ENCODE results near the gene CUL4B.

Gene CUL4B

DNA sequence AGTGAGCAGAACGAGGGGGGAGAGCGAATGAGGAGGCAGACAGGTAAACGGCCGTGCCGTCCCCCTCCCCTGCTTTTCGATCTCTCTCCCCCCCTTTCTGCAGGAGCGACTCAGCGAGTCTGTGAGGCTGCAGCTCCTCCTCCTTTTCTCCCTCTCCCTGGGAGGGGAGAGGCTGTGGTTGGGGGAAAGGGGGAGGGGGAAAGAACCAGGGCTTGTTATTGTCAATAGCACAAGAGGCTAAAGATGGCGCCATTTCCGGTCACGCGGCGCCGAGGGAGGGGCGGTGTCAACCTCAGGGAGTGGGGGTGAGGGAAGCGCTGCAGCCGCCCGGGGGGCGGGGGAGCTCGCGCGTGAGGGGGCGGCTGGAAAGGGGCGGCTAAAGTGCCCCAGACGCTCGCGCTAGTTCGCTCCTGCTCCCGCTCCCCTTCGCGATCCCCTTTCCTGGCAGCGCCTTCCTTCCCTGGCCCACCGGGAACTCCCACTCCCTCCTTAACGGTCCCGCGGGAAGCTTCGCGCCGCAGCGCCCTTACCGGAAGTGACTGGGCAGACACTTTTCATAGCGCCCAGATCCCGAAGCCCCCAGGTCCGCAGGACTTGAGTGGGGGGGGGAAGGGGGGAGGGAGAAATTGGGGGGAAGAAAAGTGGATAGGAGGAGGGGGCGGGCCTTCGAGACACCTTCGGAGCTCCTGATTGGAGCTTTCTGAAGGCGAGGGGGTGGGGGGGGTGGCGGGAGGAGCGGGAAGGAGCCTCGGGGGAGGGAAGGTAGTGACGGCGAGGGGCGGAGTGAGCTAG lies at the start of gene CUL4B (continued):
- TF ChIP-seq, protein P1, sequence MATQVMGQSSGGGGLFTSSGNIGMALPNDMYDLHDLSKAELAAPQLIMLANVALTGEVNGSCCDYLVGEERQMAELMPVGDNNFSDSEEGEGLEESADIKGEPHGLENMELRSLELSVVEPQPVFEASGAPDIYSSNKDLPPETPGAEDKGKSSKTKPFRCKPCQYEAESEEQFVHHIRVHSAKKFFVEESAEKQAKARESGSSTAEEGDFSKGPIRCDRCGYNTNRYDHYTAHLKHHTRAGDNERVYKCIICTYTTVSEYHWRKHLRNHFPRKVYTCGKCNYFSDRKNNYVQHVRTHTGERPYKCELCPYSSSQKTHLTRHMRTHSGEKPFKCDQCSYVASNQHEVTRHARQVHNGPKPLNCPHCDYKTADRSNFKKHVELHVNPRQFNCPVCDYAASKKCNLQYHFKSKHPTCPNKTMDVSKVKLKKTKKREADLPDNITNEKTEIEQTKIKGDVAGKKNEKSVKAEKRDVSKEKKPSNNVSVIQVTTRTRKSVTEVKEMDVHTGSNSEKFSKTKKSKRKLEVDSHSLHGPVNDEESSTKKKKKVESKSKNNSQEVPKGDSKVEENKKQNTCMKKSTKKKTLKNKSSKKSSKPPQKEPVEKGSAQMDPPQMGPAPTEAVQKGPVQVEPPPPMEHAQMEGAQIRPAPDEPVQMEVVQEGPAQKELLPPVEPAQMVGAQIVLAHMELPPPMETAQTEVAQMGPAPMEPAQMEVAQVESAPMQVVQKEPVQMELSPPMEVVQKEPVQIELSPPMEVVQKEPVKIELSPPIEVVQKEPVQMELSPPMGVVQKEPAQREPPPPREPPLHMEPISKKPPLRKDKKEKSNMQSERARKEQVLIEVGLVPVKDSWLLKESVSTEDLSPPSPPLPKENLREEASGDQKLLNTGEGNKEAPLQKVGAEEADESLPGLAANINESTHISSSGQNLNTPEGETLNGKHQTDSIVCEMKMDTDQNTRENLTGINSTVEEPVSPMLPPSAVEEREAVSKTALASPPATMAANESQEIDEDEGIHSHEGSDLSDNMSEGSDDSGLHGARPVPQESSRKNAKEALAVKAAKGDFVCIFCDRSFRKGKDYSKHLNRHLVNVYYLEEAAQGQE (tag by site-specific recombination; IDR thresholded peaks at IDR 0.05), result no peak
- TF ChIP-seq ZNF211 (tag by site-specific recombination; IDR thresholded peaks at IDR 0.05; ENCODE audit: low read depth) (no peak), ZNF658 (tag by site-specific recombination; IDR thresholded peaks at IDR 0.05) (no peak), ZNF274 (IDR thresholded peaks at IDR 0.05; ENCODE audit: low read length) (no peak), ZNF274 (tag by site-specific recombination; IDR thresholded peaks at IDR 0.05; ENCODE audit: borderline replicate concordance) (no peak), ZNF416 (tag by site-specific recombination; IDR thresholded peaks at IDR 0.05) (no peak), ZFP41 (tag by site-specific recombination; IDR thresholded peaks at IDR 0.05; ENCODE audit: borderline replicate concordance) (no peak), ZNF548 (tag by site-specific recombination; IDR thresholded peaks at IDR 0.05) (no peak), ZNF391 (tag by site-specific recombination; IDR thresholded peaks at IDR 0.05; ENCODE audit: borderline replicate concordance, low read depth) (0 out of 2 replicates have a peak, but pooled peaks have one; percentile 11), ZSCAN30 (tag by site-specific recombination; IDR thresholded peaks at IDR 0.05) (peak; percentile 38; the same call in 1 of the 2 replicates), ZNF10 (tag by site-specific recombination; IDR thresholded peaks at IDR 0.05) (no peak), ZNF521 (tag by site-specific recombination; IDR thresholded peaks at IDR 0.05) (no peak), TRIM28 (IDR thresholded peaks at IDR 0.05; ENCODE audit: borderline replicate concordance, low read length) (no peak), ZNF510 (tag by site-specific recombination; IDR thresholded peaks at IDR 0.05; ENCODE audit: insufficient replicate concordance) (no peak), KLF16 (tag by site-specific recombination; IDR thresholded peaks at IDR 0.05) (peak; percentile 85), ZNF24 (tag by site-specific recombination; IDR thresholded peaks at IDR 0.05) (0 out of 2 replicates have a peak, but pooled peaks have one; percentile 29), KLF7 (tag by site-specific recombination; IDR thresholded peaks at IDR 0.05; ENCODE audit: borderline replicate concordance) (peak; percentile 57)
- TF ChIP-seq, protein P2, sequence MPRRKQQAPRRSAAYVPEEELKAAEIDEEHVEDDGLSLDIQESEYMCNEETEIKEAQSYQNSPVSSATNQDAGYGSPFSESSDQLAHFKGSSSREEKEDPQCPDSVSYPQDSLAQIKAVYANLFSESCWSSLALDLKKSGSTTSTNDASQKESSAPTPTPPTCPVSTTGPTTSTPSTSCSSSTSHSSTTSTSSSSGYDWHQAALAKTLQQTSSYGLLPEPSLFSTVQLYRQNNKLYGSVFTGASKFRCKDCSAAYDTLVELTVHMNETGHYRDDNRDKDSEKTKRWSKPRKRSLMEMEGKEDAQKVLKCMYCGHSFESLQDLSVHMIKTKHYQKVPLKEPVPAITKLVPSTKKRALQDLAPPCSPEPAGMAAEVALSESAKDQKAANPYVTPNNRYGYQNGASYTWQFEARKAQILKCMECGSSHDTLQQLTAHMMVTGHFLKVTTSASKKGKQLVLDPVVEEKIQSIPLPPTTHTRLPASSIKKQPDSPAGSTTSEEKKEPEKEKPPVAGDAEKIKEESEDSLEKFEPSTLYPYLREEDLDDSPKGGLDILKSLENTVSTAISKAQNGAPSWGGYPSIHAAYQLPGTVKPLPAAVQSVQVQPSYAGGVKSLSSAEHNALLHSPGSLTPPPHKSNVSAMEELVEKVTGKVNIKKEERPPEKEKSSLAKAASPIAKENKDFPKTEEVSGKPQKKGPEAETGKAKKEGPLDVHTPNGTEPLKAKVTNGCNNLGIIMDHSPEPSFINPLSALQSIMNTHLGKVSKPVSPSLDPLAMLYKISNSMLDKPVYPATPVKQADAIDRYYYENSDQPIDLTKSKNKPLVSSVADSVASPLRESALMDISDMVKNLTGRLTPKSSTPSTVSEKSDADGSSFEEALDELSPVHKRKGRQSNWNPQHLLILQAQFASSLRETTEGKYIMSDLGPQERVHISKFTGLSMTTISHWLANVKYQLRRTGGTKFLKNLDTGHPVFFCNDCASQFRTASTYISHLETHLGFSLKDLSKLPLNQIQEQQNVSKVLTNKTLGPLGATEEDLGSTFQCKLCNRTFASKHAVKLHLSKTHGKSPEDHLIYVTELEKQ (tag by site-specific recombination; IDR thresholded peaks at IDR 0.05; ENCODE audit: borderline replicate concordance), result no peak
- TF ChIP-seq, protein P3, sequence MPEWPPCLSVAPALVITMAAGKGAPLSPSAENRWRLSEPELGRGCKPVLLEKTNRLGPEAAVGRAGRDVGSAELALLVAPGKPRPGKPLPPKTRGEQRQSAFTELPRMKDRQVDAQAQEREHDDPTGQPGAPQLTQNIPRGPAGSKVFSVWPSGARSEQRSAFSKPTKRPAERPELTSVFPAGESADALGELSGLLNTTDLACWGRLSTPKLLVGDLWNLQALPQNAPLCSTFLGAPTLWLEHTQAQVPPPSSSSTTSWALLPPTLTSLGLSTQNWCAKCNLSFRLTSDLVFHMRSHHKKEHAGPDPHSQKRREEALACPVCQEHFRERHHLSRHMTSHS (tag by site-specific recombination; IDR thresholded peaks at IDR 0.05), result no peak
- TF ChIP-seq, protein P4, sequence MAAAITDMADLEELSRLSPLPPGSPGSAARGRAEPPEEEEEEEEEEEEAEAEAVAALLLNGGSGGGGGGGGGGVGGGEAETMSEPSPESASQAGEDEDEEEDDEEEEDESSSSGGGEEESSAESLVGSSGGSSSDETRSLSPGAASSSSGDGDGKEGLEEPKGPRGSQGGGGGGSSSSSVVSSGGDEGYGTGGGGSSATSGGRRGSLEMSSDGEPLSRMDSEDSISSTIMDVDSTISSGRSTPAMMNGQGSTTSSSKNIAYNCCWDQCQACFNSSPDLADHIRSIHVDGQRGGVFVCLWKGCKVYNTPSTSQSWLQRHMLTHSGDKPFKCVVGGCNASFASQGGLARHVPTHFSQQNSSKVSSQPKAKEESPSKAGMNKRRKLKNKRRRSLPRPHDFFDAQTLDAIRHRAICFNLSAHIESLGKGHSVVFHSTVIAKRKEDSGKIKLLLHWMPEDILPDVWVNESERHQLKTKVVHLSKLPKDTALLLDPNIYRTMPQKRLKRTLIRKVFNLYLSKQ (tag by site-specific recombination; IDR thresholded peaks at IDR 0.05; ENCODE audit: borderline replicate concordance), result no peak
- TF ChIP-seq, protein P5, sequence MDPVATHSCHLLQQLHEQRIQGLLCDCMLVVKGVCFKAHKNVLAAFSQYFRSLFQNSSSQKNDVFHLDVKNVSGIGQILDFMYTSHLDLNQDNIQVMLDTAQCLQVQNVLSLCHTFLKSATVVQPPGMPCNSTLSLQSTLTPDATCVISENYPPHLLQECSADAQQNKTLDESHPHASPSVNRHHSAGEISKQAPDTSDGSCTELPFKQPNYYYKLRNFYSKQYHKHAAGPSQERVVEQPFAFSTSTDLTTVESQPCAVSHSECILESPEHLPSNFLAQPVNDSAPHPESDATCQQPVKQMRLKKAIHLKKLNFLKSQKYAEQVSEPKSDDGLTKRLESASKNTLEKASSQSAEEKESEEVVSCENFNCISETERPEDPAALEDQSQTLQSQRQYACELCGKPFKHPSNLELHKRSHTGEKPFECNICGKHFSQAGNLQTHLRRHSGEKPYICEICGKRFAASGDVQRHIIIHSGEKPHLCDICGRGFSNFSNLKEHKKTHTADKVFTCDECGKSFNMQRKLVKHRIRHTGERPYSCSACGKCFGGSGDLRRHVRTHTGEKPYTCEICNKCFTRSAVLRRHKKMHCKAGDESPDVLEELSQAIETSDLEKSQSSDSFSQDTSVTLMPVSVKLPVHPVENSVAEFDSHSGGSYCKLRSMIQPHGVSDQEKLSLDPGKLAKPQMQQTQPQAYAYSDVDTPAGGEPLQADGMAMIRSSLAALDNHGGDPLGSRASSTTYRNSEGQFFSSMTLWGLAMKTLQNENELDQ (tag by site-specific recombination; IDR thresholded peaks at IDR 0.05; ENCODE audit: low read depth), result no peak
- TF ChIP-seq, protein P6, sequence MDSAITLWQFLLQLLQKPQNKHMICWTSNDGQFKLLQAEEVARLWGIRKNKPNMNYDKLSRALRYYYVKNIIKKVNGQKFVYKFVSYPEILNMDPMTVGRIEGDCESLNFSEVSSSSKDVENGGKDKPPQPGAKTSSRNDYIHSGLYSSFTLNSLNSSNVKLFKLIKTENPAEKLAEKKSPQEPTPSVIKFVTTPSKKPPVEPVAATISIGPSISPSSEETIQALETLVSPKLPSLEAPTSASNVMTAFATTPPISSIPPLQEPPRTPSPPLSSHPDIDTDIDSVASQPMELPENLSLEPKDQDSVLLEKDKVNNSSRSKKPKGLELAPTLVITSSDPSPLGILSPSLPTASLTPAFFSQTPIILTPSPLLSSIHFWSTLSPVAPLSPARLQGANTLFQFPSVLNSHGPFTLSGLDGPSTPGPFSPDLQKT (IDR thresholded peaks at IDR 0.05; ENCODE audit: borderline replicate concordance, low read depth, low read length), result no peak
- TF ChIP-seq, protein P7, sequence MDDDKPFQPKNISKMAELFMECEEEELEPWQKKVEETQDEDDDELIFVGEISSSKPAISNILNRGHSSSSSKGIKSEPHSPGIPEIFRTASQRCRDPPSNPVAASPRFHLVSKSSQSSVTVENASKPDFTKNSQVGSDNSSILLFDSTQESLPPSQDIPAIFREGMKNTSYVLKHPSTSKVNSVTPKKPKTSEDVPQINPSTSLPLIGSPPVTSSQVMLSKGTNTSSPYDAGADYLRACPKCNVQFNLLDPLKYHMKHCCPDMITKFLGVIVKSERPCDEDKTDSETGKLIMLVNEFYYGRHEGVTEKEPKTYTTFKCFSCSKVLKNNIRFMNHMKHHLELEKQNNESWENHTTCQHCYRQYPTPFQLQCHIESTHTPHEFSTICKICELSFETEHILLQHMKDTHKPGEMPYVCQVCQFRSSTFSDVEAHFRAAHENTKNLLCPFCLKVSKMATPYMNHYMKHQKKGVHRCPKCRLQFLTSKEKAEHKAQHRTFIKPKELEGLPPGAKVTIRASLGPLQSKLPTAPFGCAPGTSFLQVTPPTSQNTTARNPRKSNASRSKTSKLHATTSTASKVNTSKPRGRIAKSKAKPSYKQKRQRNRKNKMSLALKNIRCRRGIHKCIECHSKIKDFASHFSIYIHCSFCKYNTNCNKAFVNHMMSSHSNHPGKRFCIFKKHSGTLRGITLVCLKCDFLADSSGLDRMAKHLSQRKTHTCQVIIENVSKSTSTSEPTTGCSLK (tag by site-specific recombination; IDR thresholded peaks at IDR 0.05), result no peak

Measured in HEK293 (cell line).